Panc1 (cell line): Measurements from ENCODE around the gene BOK. TPM values are rescaled to one million over a fixed set of nuclear protein-coding genes. Genes with fewer than 3 reads are reported as not detected.

Experiments
- ATAC-seq: fragments of 200-7000 bp; cut with Tn5 transposase; 2 replicates; pipeline ENCODE4 v1.9.1; 2020; ENCODE audit warnings: mild to moderate bottlenecking, moderate library complexity
- BruUV-seq: library from RNA; stranded (reverse); fragments of 400-500 nt; replicated peaks from 2 replicates; lab custom pipeline; 2021; lab: Mats Ljungman, UMichigan
- CTCF ChIA-PET: fragments of 300-600 bp; sonication (Branson Sonifier 250); formaldehyde crosslinking; loops from one replicate; lab custom pipeline; 2022; ENCODE audit warnings: antibody characterized with exemption; lab: Charles Lee
- POLR2A ChIA-PET: fragments of 300-600 bp; sonication (Branson Sonifier 250); formaldehyde crosslinking; loops from one replicate; lab custom pipeline; 2022; ENCODE audit warnings: antibody characterized with exemption; lab: Charles Lee
- DNase-seq: peaks from one replicate; pipeline ENCODE4 v3.0.0-alpha.2; 2010; ENCODE audit warnings: low read depth, low spot score
- H3K27ac ChIP-seq: 2 replicates; pipeline ENCODE4 v1.5.1; 2011; ENCODE audit warnings: mild to moderate bottlenecking, low read length, inconsistent platforms
- H3K27me3 ChIP-seq: fragments of 200-500 bp; sonication (Bioruptor generic); 2 replicates; pipeline ENCODE4 v1.6.0; 2014; ENCODE audit warnings: low read length, inconsistent platforms; ENCODE audit not compliant: control insufficient read depth, insufficient read depth
- H3K36me3 ChIP-seq: fragments of 200-500 bp; sonication (Bioruptor generic); 2 replicates; pipeline ENCODE4 v1.5.1; 2014; ENCODE audit warnings: inconsistent platforms, mild to moderate bottlenecking, low read length, moderate library complexity; ENCODE audit not compliant: control insufficient read depth, insufficient read depth
- H3K4me1 ChIP-seq: 2 replicates; pipeline ENCODE4 v1.5.1; 2011; ENCODE audit warnings: inconsistent platforms, mild to moderate bottlenecking, low read length, moderate library complexity; ENCODE audit not compliant: control insufficient read depth, insufficient read depth
- H3K4me3 ChIP-seq, 2 experiments: 2 replicates each; pipeline ENCODE4 v1.5.1; 2011 to 2012; ENCODE audit warnings: low read depth in 2 of 2, low read length in 2 of 2, mild to moderate bottlenecking in 2 of 2, inconsistent platforms in 1 of 2, moderate library complexity in 1 of 2
- H3K9me3 ChIP-seq: fragments of 200-500 bp; sonication (Bioruptor generic); 2 replicates; pipeline ENCODE4 v1.5.1; 2014; ENCODE audit warnings: low read depth, mild to moderate bottlenecking, inconsistent platforms, low read length, moderate library complexity; ENCODE audit not compliant: control insufficient read depth, insufficient read depth
- POLR2AphosphoS5 ChIP-seq: IDR thresholded peaks from 2 replicates; pipeline ENCODE4 v1.6.1; 2012; ENCODE audit warnings: mild to moderate bottlenecking, low read depth, low read length, moderate library complexity
- SIN3A ChIP-seq: IDR thresholded peaks from 2 replicates; pipeline ENCODE4 v1.6.1; 2012; ENCODE audit warnings: low read depth, mild to moderate bottlenecking, low read length, moderate library complexity, borderline replicate concordance; ENCODE audit not compliant: insufficient read depth
- TCF7L2 ChIP-seq: IDR thresholded peaks from 2 replicates; pipeline ENCODE4 v1.6.1; 2011; ENCODE audit warnings: mild to moderate bottlenecking, low read depth, low read length, inconsistent platforms
- in situ Hi-C: cut with HindIII; loops from 2 replicates; pipeline ENCODE4 v1.10.0; 2016; ENCODE audit warnings: low sequenced_read_pairs, low pct_unique_long_range_greater_than_20kb
- intact Hi-C: fragments of 100-400 bp; cut with micrococcal nuclease; formaldehyde crosslinking; loops from one replicate; pipeline ENCODE4 v1.10.0; 2022; ENCODE audit not compliant: unreplicated experiment
- total RNA-seq: library from RNA; stranded (reverse); gene quantifications from one replicate; pipeline ENCODE4 v1.2.1, GENCODE V29; 2021; ENCODE audit not compliant: unreplicated experiment
- TF ChIP-seq, protein P1 (sequence below), 2 experiments: IDR thresholded peaks; 2 replicates each; pipeline ENCODE4 v1.6.1; 2011 to 2012; ENCODE audit warnings: low read depth in 2 of 2, control low read depth in 1 of 2, low read length in 1 of 2, mild to moderate bottlenecking in 1 of 2, moderate library complexity in 1 of 2; ENCODE audit not compliant: insufficient read depth in 1 of 2
- TF ChIP-seq, protein P2 (sequence below): fragments of 450-650 bp; IDR thresholded peaks from 2 replicates; pipeline ENCODE4 v1.5.1; 2017; ENCODE audit warnings: mild to moderate bottlenecking

The BOK gene
- total RNA-seq, 1 experiment from 2014 or later = 39.1 TPM

DNA sequence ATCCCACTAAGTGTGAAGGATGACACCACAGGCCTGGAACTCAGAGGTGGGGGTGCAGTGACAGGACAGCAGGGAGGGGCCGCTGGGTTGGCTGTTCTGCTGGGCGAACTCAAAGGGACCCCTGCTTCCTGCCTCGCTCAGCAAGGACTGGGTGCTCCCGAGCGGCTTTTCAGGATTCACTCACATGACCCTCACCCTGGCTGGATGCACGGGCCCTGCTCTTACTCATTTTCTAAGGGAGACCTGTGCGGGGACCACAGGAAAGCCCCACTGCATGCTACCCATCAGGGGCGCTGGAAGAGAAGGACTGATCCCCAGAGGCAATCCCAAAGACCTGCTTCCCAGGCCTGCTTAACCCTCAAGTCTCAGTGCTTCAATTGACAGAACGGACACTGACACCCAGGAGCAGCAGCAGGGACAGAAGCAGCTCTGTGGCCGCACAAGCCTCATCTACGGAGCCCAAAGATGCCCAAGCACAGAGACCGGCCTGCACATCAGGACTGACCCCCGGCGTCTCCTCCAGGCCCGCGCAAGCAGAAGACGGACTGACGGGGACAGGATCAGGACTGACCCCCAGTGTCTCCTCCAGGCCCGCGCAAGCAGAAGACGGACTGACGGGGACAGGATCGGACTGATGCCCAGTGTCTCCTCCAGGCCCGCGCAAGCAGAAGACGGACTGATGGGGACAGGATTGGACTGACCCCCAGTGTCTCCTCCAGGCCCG lies 48.8 kb downstream of the BOK start:
- in situ Hi-C loops (no loop called here), intact Hi-C loops (no loop called here)
- Histone ChIP-seq H3K4me1 (peaks cover 5% of the 10 kb centered on the region; the same call in 1 of the 2 replicates), H3K36me3 (peaks cover 4% of the 10 kb centered on the region), H3K27ac (no peak overlapping the region), H3K4me3 (no peak overlapping the region), H3K9me3 (no peaks in the 10 kb centered on the region), H3K27me3 (no peaks in the 10 kb centered on the region)
- no peak for TF ChIP-seq POLR2AphosphoS5
- TF ChIP-seq SIN3A = no peak
- ChIA-PET CTCF (no interaction called here), POLR2A (interaction anchor here (0.6 kb wide), 1 partner anchor 251 kb away, joined by 4 read pairs; no protein-coding TSS in a partner anchor)
- BruUV-seq = no TSS peak
- ATAC-seq (no peak), DNase-seq (no peak)

DNA sequence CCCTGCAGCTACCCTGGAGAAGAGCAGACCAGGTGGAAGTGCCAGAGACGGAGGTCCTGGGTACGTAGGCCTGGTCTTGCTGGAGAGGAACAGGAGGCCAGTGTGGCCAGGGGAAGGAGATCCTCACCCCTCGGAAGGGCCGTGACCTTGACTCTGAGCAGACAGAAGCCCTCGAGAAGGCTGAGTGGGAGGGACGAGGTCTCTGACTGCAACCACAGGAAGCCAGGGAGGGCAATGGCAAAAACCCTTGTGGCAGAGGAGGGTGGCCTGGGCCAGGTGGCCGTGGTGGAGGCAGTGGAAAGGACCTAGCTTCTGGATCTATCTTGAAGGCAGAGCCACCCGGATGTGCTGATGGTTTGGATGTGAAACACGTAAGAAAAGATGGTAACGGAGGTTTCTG lies 50.3 kb downstream of the BOK start:
- Histone ChIP-seq H3K4me3 (no peak overlapping the region), H3K27me3 (no peaks in the 10 kb centered on the region), H3K4me1 (peaks cover 5% of the 10 kb centered on the region; the same call in 1 of the 2 replicates), H3K9me3 (no peaks in the 10 kb centered on the region), H3K27ac (no peak overlapping the region), H3K36me3 (peaks cover 4% of the 10 kb centered on the region)
- BruUV-seq = no TSS peak
- ChIA-PET CTCF (no interaction called here), POLR2A (no interaction called here)
- in situ Hi-C loops (no loop called here), intact Hi-C loops (no loop called here)
- ATAC-seq = no peak
- TF ChIP-seq SIN3A (no peak), TCF7L2 (no peak), POLR2AphosphoS5 (no peak)
- TF ChIP-seq, protein P1, sequence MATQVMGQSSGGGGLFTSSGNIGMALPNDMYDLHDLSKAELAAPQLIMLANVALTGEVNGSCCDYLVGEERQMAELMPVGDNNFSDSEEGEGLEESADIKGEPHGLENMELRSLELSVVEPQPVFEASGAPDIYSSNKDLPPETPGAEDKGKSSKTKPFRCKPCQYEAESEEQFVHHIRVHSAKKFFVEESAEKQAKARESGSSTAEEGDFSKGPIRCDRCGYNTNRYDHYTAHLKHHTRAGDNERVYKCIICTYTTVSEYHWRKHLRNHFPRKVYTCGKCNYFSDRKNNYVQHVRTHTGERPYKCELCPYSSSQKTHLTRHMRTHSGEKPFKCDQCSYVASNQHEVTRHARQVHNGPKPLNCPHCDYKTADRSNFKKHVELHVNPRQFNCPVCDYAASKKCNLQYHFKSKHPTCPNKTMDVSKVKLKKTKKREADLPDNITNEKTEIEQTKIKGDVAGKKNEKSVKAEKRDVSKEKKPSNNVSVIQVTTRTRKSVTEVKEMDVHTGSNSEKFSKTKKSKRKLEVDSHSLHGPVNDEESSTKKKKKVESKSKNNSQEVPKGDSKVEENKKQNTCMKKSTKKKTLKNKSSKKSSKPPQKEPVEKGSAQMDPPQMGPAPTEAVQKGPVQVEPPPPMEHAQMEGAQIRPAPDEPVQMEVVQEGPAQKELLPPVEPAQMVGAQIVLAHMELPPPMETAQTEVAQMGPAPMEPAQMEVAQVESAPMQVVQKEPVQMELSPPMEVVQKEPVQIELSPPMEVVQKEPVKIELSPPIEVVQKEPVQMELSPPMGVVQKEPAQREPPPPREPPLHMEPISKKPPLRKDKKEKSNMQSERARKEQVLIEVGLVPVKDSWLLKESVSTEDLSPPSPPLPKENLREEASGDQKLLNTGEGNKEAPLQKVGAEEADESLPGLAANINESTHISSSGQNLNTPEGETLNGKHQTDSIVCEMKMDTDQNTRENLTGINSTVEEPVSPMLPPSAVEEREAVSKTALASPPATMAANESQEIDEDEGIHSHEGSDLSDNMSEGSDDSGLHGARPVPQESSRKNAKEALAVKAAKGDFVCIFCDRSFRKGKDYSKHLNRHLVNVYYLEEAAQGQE (IDR thresholded peaks at IDR 0.05; ENCODE audit: insufficient read depth in 1 of 2, low read depth in 2 of 2, low read length in 1 of 2) = no peak
- TF ChIP-seq, protein P2, sequence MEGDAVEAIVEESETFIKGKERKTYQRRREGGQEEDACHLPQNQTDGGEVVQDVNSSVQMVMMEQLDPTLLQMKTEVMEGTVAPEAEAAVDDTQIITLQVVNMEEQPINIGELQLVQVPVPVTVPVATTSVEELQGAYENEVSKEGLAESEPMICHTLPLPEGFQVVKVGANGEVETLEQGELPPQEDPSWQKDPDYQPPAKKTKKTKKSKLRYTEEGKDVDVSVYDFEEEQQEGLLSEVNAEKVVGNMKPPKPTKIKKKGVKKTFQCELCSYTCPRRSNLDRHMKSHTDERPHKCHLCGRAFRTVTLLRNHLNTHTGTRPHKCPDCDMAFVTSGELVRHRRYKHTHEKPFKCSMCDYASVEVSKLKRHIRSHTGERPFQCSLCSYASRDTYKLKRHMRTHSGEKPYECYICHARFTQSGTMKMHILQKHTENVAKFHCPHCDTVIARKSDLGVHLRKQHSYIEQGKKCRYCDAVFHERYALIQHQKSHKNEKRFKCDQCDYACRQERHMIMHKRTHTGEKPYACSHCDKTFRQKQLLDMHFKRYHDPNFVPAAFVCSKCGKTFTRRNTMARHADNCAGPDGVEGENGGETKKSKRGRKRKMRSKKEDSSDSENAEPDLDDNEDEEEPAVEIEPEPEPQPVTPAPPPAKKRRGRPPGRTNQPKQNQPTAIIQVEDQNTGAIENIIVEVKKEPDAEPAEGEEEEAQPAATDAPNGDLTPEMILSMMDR = no peak
- DNase-seq = no peak
